ENCODE results near the gene KLRC1. TPM values are rescaled to one million over a fixed set of nuclear protein-coding genes. Genes with fewer than 3 reads are reported as not detected.

The KLRC1 gene
- total and polyA plus RNA-seq, 9 of the 15 experiments (the other 6 are each of a cell fraction or from before 2014, with no cell fraction given), result not detected

GRCh38 chr12:10466311-10466710 is 13.1 kb upstream of the KLRC1 start:
- no peak for ATAC-seq
- H3K4me2 ChIP-seq (ENCODE audit: insufficient read depth, low read length), result no peak overlapping the region

More at GRCh38 chr12:10466311-10466710, 13.1 kb upstream of the KLRC1 start:
- in situ Hi-C loops (cut with MboI) (no loop called here), intact Hi-C loops (cut with micrococcal nuclease) (no loop called here)
- Histone ChIP-seq H3K27me3 (ENCODE audit: control insufficient read depth in 2 of 2, insufficient read depth in 2 of 2, low read length in 2 of 2) (no peaks in the 10 kb centered on the region), H3K9me1 (ENCODE audit: control insufficient read depth, insufficient read depth, low read length) (no peaks in the 10 kb centered on the region), H2AFZ (ENCODE audit: low read depth, low read length) (no peak overlapping the region), H3K4me3 (no peak overlapping the region), H4K20me1 (replicated peaks; ENCODE audit: control insufficient read depth, insufficient read depth, low read length) (no peaks in the 10 kb centered on the region), H3K79me2 (ENCODE audit: control insufficient read depth, insufficient read depth, low read length) (no peaks in the 10 kb centered on the region), H3K9me3 (replicated peaks; ENCODE audit: control insufficient read depth, insufficient read depth, low read depth, low read length) (no peaks in the 10 kb centered on the region), H3K9ac (ENCODE audit: insufficient read depth in 1 of 2, low read depth in 2 of 2, low read length in 2 of 2) (no peak overlapping the region), H3K36me3 (ENCODE audit: control insufficient read depth, insufficient read depth, low read length) (no peaks in the 10 kb centered on the region), H3K4me1 (replicated peaks in 1 of 2; ENCODE audit: control insufficient read depth in 2 of 2, insufficient read depth in 2 of 2, low read length in 2 of 2) (no peaks in the 10 kb centered on the region), H3K27ac (ENCODE audit: extremely low read depth, low read depth, low read length) (no peak overlapping the region)
- WGBS (ENCODE audit: insufficient coverage, low coverage, missing lambda C conversion rate), result 0% methylated on average over 3 of the region's 4 CpGs
- ChIA-PET CTCF (ENCODE audit: low intra/inter-chr PET ratio) (no interaction called here), POLR2A (interaction anchor here (0.6 kb wide), 1 partner anchor 87 kb away, joined by 3 read pairs; no protein-coding TSS in a partner anchor)
- FAIRE-seq, result no peak
- DNase-seq (ENCODE audit: extremely low read depth in 1 of 4, low spot score in 3 of 4), result no peak
- no TSS peak for BruUV-seq (replicated peaks)
- TF ChIP-seq VEZF1 (CRISPR knock-in tag; IDR thresholded peaks at IDR 0.05) (no peak), MCM3 (IDR thresholded peaks at IDR 0.05) (no peak), MYBL2 (IDR thresholded peaks at IDR 0.05; ENCODE audit: low read depth) (no peak), MYBL2 (CRISPR knock-in tag; IDR thresholded peaks at IDR 0.05; ENCODE audit: borderline replicate concordance) (no peak), TAL1 (IDR thresholded peaks at IDR 0.05) (no peak), BRD4 (IDR thresholded peaks at IDR 0.05) (no peak), ZNF146 (CRISPR knock-in tag; IDR thresholded peaks at IDR 0.05; ENCODE audit: unreplicated experiment) (no peak), ZKSCAN1 (IDR thresholded peaks at IDR 0.05; ENCODE audit: low read depth, low read length) (no peak), THRA (IDR thresholded peaks at IDR 0.05) (no peak), ZNF124 (CRISPR knock-in tag; IDR thresholded peaks at IDR 0.05) (no peak), SMARCC2 (IDR thresholded peaks at IDR 0.05; ENCODE audit: low read depth) (no peak), CBX1 (IDR thresholded peaks at IDR 0.05; ENCODE audit: low read depth) (no peak), ZNF609 (CRISPR knock-in tag; IDR thresholded peaks at IDR 0.05; ENCODE audit: borderline replicate concordance) (no peak)
